ENCODE results near the gene KIF5B.

DNA sequence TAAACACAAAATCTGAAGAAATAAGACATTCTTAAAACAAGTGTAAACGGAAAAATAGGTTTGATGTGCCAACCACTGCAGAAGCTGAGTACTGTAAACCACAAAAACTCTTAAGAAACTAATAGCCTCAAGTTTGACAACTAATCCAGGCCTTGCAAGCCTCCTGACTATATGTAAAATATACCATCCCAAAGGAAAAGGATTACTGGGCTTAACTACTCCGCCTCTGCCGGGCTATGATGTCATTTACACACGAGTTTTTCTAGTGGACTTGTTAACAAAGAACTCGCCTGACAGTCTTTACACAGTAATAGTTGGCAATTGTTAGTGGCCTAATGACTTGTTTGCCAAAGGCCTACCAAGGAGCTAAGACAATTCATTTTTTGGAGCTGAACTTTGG is 2.1 kb downstream of the KIF5B start:
- TF ChIP-seq, protein P1, sequence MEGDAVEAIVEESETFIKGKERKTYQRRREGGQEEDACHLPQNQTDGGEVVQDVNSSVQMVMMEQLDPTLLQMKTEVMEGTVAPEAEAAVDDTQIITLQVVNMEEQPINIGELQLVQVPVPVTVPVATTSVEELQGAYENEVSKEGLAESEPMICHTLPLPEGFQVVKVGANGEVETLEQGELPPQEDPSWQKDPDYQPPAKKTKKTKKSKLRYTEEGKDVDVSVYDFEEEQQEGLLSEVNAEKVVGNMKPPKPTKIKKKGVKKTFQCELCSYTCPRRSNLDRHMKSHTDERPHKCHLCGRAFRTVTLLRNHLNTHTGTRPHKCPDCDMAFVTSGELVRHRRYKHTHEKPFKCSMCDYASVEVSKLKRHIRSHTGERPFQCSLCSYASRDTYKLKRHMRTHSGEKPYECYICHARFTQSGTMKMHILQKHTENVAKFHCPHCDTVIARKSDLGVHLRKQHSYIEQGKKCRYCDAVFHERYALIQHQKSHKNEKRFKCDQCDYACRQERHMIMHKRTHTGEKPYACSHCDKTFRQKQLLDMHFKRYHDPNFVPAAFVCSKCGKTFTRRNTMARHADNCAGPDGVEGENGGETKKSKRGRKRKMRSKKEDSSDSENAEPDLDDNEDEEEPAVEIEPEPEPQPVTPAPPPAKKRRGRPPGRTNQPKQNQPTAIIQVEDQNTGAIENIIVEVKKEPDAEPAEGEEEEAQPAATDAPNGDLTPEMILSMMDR (conservative IDR thresholded peaks at IDR 0.05 in 1 of 2, IDR thresholded peaks at IDR 0.05 in 1 of 2; ENCODE audit: low read depth in 1 of 2, low read length in 2 of 2), result no peak
- no peak for TF ChIP-seq EZH2 (IDR thresholded peaks at IDR 0.05; ENCODE audit: low read length, missing control alignments)
